H1 (cell line): Measurements from ENCODE around the gene SYTL1. TPM values are rescaled to one million over a fixed set of nuclear protein-coding genes. Genes with fewer than 3 reads are reported as not detected.

Experiments used
- CTCF ChIA-PET: fragments of 300-600 bp; sonication (Branson Sonifier 250); formaldehyde crosslinking; loops from one replicate; lab custom pipeline; 2021; ENCODE audit not compliant: partially characterized antibody; lab: Charles Lee
- POLR2A ChIA-PET: fragments of 300-600 bp; sonication (Branson Sonifier 250); formaldehyde crosslinking; loops from one replicate; lab custom pipeline; 2021; ENCODE audit warnings: inconsistent platforms; ENCODE audit not compliant: partially characterized antibody; lab: Charles Lee
- DNase-seq, 2 experiments: peaks; one replicate each; pipeline versions ENCODE4 v3.0.0 to v3.0.0-alpha.2; 2010 to 2022; ENCODE audit warnings: low spot score in 2 of 2, low read depth in 1 of 2, mixed read lengths in 1 of 2
- FAIRE-seq: peaks from 2 replicates; lab custom pipeline; 2011; peaks lifted over from hg19 to GRCh38; lab: Jason Lieb, UNC
- H2AFZ ChIP-seq: 2 replicates; pipeline ENCODE4 v1.8.1; 2012; ENCODE audit warnings: low read length, inconsistent platforms
- H2AK5ac ChIP-seq: 2 replicates; pipeline ENCODE4 v1.6.1; 2013; ENCODE audit warnings: low read depth, low read length
- H2BK120ac ChIP-seq: replicated peaks from 2 replicates; pipeline ENCODE3; 2013; ENCODE audit warnings: low read depth, low read length, inconsistent platforms
- H2BK12ac ChIP-seq: 2 replicates; pipeline ENCODE4 v1.6.1; 2013; ENCODE audit warnings: low read depth, low read length
- H2BK15ac ChIP-seq: 2 replicates; pipeline ENCODE4 v1.6.1; 2013; ENCODE audit warnings: low read length
- H2BK20ac ChIP-seq: 2 replicates; pipeline ENCODE4 v1.6.1; 2013; ENCODE audit warnings: low read length
- H2BK5ac ChIP-seq: 2 replicates; pipeline ENCODE4 v1.6.1; 2013; ENCODE audit warnings: low read depth, low read length
- H3K14ac ChIP-seq: 2 replicates; pipeline ENCODE4 v1.6.1; 2013; ENCODE audit warnings: inconsistent platforms; ENCODE audit not compliant: insufficient read length
- H3K18ac ChIP-seq: 2 replicates; pipeline ENCODE4 v1.6.1; 2013; ENCODE audit warnings: low read length; ENCODE audit errors: extremely low read depth
- H3K23ac ChIP-seq: 2 replicates; pipeline ENCODE4 v1.6.1; 2013; ENCODE audit warnings: inconsistent platforms; ENCODE audit not compliant: insufficient read length
- H3K23me2 ChIP-seq: 2 replicates; pipeline ENCODE4 v1.6.1; 2013; ENCODE audit warnings: low read depth, low read length
- H3K27ac ChIP-seq: 2 replicates; pipeline ENCODE4 v1.6.1; 2011; ENCODE audit warnings: low read depth, low read length, inconsistent platforms
- H3K27me3 ChIP-seq, 4 experiments: replicated peaks in 1 of 4; 1 replicate in 1 of 4; 2 replicates in 3 of 4; pipeline versions ENCODE4 v1.6.1 to v1.8.1; 2011 to 2013; ENCODE audit warnings: low read length in 3 of 4, mild to moderate bottlenecking in 3 of 4, inconsistent platforms in 2 of 4, mixed read lengths in 2 of 4, moderate library complexity in 1 of 4; ENCODE audit not compliant: control insufficient read depth in 3 of 4, insufficient read depth in 3 of 4; ENCODE audit errors: extremely low read depth in 1 of 4
- H3K36me3 ChIP-seq, 4 experiments: 2 replicates each; pipeline versions ENCODE4 v1.6.1 to v1.8.1; 2011 to 2013; ENCODE audit warnings: mild to moderate bottlenecking in 4 of 4, low read length in 3 of 4, moderate library complexity in 2 of 4, control low read depth in 1 of 4, inconsistent platforms in 1 of 4; ENCODE audit not compliant: insufficient read depth in 4 of 4, control insufficient read depth in 2 of 4
- H3K4ac ChIP-seq: replicated peaks from 2 replicates; pipeline ENCODE3; 2013; ENCODE audit warnings: low read length, low read depth, mixed read lengths, inconsistent platforms; ENCODE audit not compliant: insufficient read length
- H3K4me1 ChIP-seq, 4 experiments: replicated peaks in 1 of 4; 1 replicate in 1 of 4; 2 replicates in 3 of 4; pipeline versions ENCODE4 v1.6.1 to v1.8.1; 2011 to 2013; ENCODE audit warnings: low read length in 3 of 4, inconsistent platforms in 2 of 4, mixed read lengths in 1 of 4; ENCODE audit not compliant: insufficient read depth in 4 of 4, control insufficient read depth in 3 of 4
- H3K4me2 ChIP-seq, 2 experiments: 2 replicates each; pipeline versions ENCODE4 v1.6.1 to v1.8.1; 2011 to 2013; ENCODE audit warnings: low read depth in 2 of 2, low read length in 2 of 2, control low read depth in 1 of 2, inconsistent platforms in 1 of 2, mild to moderate bottlenecking in 1 of 2; ENCODE audit not compliant: insufficient read depth in 1 of 2
- H3K4me3 ChIP-seq, 4 experiments: fragments of 200-600, 300-600 bp in 1 of 4; sonication (generic), shearing (Covaris generic), sonication (Bioruptor Twin) in 1 of 4; 2 replicates each; pipeline versions ENCODE4 v1.5.1 to v1.8.1; 2011 to 2016; ENCODE audit warnings: low read length in 4 of 4, low read depth in 3 of 4, control low read depth in 2 of 4, inconsistent platforms in 2 of 4, mild to moderate bottlenecking in 2 of 4, mixed read lengths in 1 of 4, moderate library complexity in 1 of 4; ENCODE audit not compliant: insufficient read depth in 2 of 4; ENCODE audit errors: extremely low read depth in 1 of 4
- H3K56ac ChIP-seq: replicated peaks from 2 replicates; pipeline ENCODE3; 2013; ENCODE audit warnings: low read depth, mild to moderate bottlenecking, mixed read lengths, low read length, inconsistent platforms; ENCODE audit not compliant: insufficient read length
- H3K79me1 ChIP-seq: 2 replicates; pipeline ENCODE4 v1.6.1; 2013; ENCODE audit warnings: low read depth, low read length, control low read depth
- H3K79me2 ChIP-seq, 2 experiments: 2 replicates each; pipeline versions ENCODE4 v1.6.1 to v1.8.1; 2012 to 2013; ENCODE audit warnings: low read length in 2 of 2, mild to moderate bottlenecking in 2 of 2, inconsistent platforms in 1 of 2; ENCODE audit not compliant: insufficient read depth in 2 of 2, control insufficient read depth in 1 of 2
- H3K9ac ChIP-seq, 4 experiments: replicated peaks in 1 of 4; 1 replicate in 1 of 4; 2 replicates in 3 of 4; pipeline versions ENCODE4 v1.6.1 to v1.8.1; 2011 to 2013; ENCODE audit warnings: low read depth in 3 of 4, low read length in 3 of 4, control low read depth in 2 of 4, mild to moderate bottlenecking in 2 of 4, moderate library complexity in 2 of 4, inconsistent platforms in 1 of 4; ENCODE audit errors: extremely low read depth in 1 of 4
- H3K9me3 ChIP-seq, 2 experiments: 2 replicates each; pipeline versions ENCODE4 v1.6.1 to v1.8.1; 2012 to 2013; ENCODE audit warnings: mild to moderate bottlenecking in 2 of 2, moderate library complexity in 2 of 2, control low read depth in 1 of 2, inconsistent platforms in 1 of 2, low read depth in 1 of 2, low read length in 1 of 2, mixed read lengths in 1 of 2; ENCODE audit not compliant: insufficient read depth in 2 of 2
- H4K20me1 ChIP-seq, 2 experiments: replicated peaks in 1 of 2; 2 replicates each; pipeline versions ENCODE3 to v1.8.1; 2011 to 2013; ENCODE audit warnings: inconsistent platforms in 2 of 2, low read length in 2 of 2, mild to moderate bottlenecking in 1 of 2; ENCODE audit not compliant: insufficient read depth in 2 of 2, control insufficient read depth in 1 of 2
- H4K5ac ChIP-seq: 2 replicates; pipeline ENCODE4 v1.6.1; 2013; ENCODE audit warnings: low read length, low read depth, mixed read lengths, inconsistent platforms; ENCODE audit not compliant: insufficient read length
- H4K8ac ChIP-seq: 2 replicates; pipeline ENCODE4 v1.8.0; 2013; ENCODE audit warnings: mild to moderate bottlenecking, moderate library complexity, low read length, inconsistent platforms; ENCODE audit not compliant: insufficient read depth; ENCODE audit errors: extremely low read depth
- H4K91ac ChIP-seq: replicated peaks from 2 replicates; pipeline ENCODE3; 2013; ENCODE audit warnings: low read length, mixed read lengths, inconsistent platforms; ENCODE audit not compliant: insufficient read length
- ASH2L ChIP-seq: fragments of 200-600, 300-600 bp; sonication (generic); IDR thresholded peaks from one replicate; pipeline ENCODE4 v1.7.1; 2017; ENCODE audit warnings: low read length
- ATF2 ChIP-seq: IDR thresholded peaks from 2 replicates; pipeline ENCODE4 v1.6.1; 2012; ENCODE audit warnings: low read length, inconsistent platforms
- CHD1 ChIP-seq: IDR thresholded peaks from 2 replicates; pipeline ENCODE4 v1.6.1; 2012; ENCODE audit warnings: low read depth, low read length, improper control_type of control experiment
- GTF2F1 ChIP-seq: IDR thresholded peaks from 2 replicates; pipeline ENCODE4 v1.6.1; 2012; ENCODE audit warnings: low read depth, low read length, improper control_type of control experiment, borderline replicate concordance
- KDM4A ChIP-seq: IDR thresholded peaks from one replicate; pipeline ENCODE4 v1.7.1; 2012; ENCODE audit warnings: low read depth, mild to moderate bottlenecking, moderate library complexity, low read length, inconsistent platforms; ENCODE audit not compliant: severe bottlenecking
- POU5F1 ChIP-seq: IDR thresholded peaks from 2 replicates; pipeline ENCODE4 v1.6.1; 2011; ENCODE audit warnings: low read depth, mild to moderate bottlenecking, low read length, moderate library complexity
- SUZ12 ChIP-seq: fragments of 200-600 bp; sonication (generic); IDR thresholded peaks from 2 replicates; pipeline ENCODE4 v1.6.1; 2012; ENCODE audit warnings: mild to moderate bottlenecking, inconsistent platforms, low read length, moderate library complexity, mixed read lengths
- TBP ChIP-seq: IDR thresholded peaks from 2 replicates; pipeline ENCODE4 v1.6.1; 2011; ENCODE audit warnings: low read depth, low read length, improper control_type of control experiment
- USF2 ChIP-seq: IDR thresholded peaks from 2 replicates; pipeline ENCODE4 v1.6.1; 2011; ENCODE audit warnings: low read length, improper control_type of control experiment
- WGBS, 2 experiments: shearing (Covaris generic) in 1 of 2; methylation state at CpG; one replicate each; pipeline versions ENCODE4 v1.1.6 to v1.1.7; 2013 to 2015; ENCODE audit warnings: low lambda C conversion rate in 2 of 2, mixed read lengths in 2 of 2, inconsistent platforms in 1 of 2, low coverage in 1 of 2, missing lambda C conversion rate in 1 of 2; ENCODE audit not compliant: insufficient replicate concordance in 2 of 2, insufficient coverage in 1 of 2, insufficient read length in 1 of 2; ENCODE audit errors: extremely low coverage in 1 of 2, missing lambda C conversion rate in 1 of 2; 5-methylcytosine and 5-hydroxymethylcytosine counted together
- polyA plus RNA-seq, 7 experiments: library from polyadenylated mRNA; depleted of rRNA in 3 of 7; stranded (reverse) in 5 of 7; unstranded in 2 of 7; fragments of >200 nt in 5 of 7; fragments of 200-250 nt in 2 of 7; gene quantifications; 1 replicate in 5 of 7; 2 replicates in 1 of 7; 4 replicates in 1 of 7; pipeline versions ENCODE4 v1.2.1 to v1.2.3, GENCODE V29; 2011 to 2013; ENCODE audit warnings: missing spikeins in 2 of 7, mixed read lengths in 2 of 7
- total RNA-seq: library from RNA; stranded (reverse); fragmentation: NEBNext Ultra II Directional; extraction: Animal tissue kit (Norgen Biotek cat#: 25700); gene quantifications from 2 replicates; pipeline ENCODE4 v1.2.1, GENCODE V29; 2021

The SYTL1 gene
- total and polyA plus RNA-seq, 2 of the 8 experiments (the other 6 are each of a cell fraction or from before 2014, with no cell fraction given), result 6.4 to 19.5 TPM

GRCh38 chr1:27372022-27372807 lies 30.4 kb downstream of the SYTL1 start:
- Histone ChIP-seq H2BK15ac (no peak overlapping the region), H3K4me2 (no peak overlapping the region), H3K56ac (no peak overlapping the region), H2AFZ (no peak overlapping the region), H3K9ac (no peak overlapping the region), H4K20me1 (no peaks in the 10 kb centered on the region), H2BK120ac (no peak overlapping the region), H3K23ac (no peak overlapping the region), H3K4me3 (no peak overlapping the region), H3K4ac (no peak overlapping the region), H3K4me1 (peaks cover 0 to 5% (median 3%) of the 10 kb centered on the region in 4 experiments; a peak in 6 of 7 replicates), H3K9me3 (no peaks in the 10 kb centered on the region), H4K5ac (no peak overlapping the region), H3K14ac (no peak overlapping the region), H3K27me3 (no peaks in the 10 kb centered on the region), H3K23me2 (no peaks in the 10 kb centered on the region; the same call in 1 of the 2 replicates), H3K18ac (no peak overlapping the region), H2BK12ac (no peak overlapping the region), H2BK5ac (no peak overlapping the region), H4K8ac (no peak overlapping the region), H3K27ac (no peak overlapping the region), H3K36me3 (no peaks in the 10 kb centered on the region), H4K91ac (no peak overlapping the region), H3K79me1 (no peaks in the 10 kb centered on the region), H3K79me2 (no peaks in the 10 kb centered on the region), H2BK20ac (no peak overlapping the region), H2AK5ac (no peak overlapping the region)
- FAIRE-seq (no peak), DNase-seq (no peak)
- WGBS, 2 experiments, result 90% methylated on average over 18 of the region's 19 CpGs; no CpG with 5 or more reads in 1 of the 2 experiments
- POLR2A ChIA-PET, result interaction anchor here (1.0 to 5.0 kb wide), 3 partner anchors 10 to 18 kb away, joined by 3 to 14 read pairs (median 5); partner anchors contain the start of gene CD164L2
- CTCF ChIA-PET, result interaction anchor here (0.6 to 28.8 kb wide), 22 partner anchors 10 to 363 kb away, joined by 3 to 625 read pairs (median 4); partner anchors contain the start of genes CD164L2, FCN3 and GPR3
- TF ChIP-seq SUZ12 (no peak), POU5F1 (no peak), CHD1 (no peak), ASH2L (no peak), ATF2 (no peak), USF2 (no peak), GTF2F1 (no peak), KDM4A (no peak), TBP (no peak)
